GM19455 (cell line): ENCODE data around the gene UCP3.

ENCODE experiments used
- ATAC-seq: cut with Tn5 transposase; IDR thresholded peaks from one replicate; pipeline ENCODE4 v1.9.1; 2021; ENCODE audit not compliant: unreplicated experiment

The UCP3 gene

DNA sequence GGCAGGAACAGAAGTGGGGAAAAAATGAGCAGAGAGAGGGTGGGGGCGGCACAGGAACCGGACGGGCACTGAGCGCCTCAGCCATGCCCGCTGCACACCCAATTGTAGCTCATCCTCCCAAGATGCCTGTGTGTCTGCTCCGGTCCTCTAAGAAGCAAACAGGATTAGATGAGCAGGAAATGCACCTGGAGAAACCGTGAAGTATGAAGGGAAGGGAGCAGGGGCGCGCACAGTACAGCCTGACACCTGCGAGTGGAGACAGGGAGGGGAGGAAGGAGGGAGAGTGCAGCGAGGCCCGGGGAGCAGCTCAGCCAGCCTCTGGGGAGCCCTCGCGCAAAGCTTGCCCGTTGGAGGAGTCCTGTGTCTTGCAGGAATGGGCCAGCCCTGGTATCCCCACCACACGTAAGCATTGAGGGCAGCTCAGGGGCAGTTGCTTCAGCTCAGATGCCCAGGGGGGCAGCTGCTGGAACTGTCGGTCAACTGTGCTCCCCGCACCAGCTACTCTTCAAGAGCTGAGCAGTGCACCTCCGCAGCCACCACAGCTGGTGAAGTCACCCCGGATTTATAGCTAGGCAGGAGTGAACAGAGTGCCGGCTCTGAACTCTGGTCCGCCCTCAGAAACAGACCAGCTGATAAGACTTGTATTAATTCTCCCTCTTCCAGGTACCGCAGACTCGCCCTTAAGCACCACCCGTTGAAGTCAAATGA is 51.1 kb downstream of the UCP3 start:
- no peak for ATAC-seq

DNA sequence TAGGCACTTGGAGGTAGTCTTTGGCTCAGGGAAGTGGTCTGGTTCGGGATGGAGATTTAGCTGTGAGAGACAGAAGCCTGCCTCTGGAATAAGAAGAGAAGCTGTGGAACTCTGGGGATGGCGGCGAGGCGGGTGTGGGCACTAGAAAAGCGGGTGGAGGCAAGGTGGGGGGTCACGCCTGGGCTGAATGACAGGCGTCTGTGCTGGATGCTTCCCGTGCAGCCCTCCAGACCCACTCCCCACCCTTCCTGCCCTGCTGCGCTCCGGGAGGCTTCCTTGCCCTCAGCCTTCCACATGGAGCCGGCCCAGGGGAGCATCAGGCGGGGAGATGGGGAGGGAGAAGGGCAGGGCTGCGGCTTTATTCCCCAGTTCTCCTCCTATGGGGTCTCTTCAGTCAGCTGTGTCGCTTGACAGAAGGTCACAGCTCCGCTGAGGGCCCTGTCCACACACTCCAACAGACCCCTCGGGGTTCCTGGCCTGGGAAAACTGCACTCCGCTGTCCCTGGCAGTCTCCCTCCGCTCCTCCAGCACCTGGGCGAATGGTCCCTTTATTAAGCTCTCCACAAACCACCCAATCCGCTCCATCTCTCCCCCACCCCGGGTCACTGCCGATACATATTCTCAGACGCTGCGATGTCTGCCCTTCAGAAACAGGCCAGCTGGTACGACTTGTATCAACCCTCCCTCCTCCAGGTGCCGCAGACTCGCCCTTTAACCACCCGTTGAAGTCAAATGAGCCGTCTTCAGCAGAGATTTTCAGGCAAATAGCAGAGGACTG is 51.8 kb downstream of the UCP3 start:
- ATAC-seq: no peak

DNA sequence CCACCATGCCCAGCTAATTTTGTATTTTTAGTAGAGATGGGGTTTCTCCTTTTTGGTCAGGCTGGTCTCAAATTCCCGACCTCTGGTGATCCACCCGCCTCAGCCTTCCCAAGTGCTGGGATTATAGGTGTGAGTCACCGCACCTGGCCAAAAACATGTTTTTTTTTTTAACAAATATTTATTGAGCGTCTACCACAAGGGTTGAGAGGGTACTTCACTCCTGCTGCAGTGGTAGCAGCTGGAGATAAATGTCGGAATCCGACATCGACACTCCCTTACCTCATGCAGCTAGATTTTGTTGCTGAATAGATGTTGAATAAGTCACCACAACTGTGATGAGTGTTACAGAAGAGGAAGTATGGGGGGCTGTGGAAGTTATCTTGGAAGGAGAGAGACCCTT is 57.1 kb downstream of the UCP3 start:
- ATAC-seq: no peak

DNA sequence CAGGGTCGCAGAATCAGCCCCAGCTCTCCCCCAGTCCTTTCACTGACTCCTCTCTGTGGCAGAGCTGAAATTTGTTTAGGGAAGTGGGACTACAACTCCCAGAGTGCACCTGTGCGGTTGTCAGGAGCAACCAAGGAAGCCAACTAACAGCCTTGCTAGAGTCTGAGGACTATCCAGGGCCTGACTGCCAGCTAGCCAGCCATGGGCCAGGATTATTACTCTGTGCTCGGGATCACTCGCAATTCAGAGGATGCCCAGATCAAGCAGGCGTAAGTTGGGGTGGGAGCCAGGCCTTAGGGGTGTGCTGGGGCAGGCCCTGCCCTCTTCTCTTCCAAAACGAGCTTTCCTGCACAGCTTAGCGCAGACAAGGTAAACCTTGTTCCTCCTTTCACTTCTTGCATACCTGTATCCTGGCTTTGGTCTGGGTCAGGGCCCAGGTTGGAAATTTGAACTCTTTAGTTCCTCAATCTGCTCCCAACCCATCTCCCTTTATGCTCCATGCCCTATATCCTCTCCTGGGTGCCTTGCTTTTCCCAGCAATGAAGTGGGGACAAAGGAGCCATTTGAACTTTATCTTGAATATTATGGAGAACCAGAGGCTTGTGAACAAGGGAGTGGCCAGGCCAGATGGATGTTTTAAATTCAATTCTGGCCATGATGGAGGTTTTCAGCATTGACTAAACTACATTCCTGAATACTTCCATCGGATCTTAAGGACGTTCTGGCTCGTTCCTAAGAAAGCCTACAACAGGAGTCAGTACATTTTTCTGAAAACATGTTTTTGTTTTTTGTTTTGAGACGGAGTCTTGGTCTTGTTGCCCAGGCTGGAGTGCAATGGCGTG is 57.8 kb downstream of the UCP3 start, which contains the start of gene DNAJB13:
TSS of gene DNAJB13 (plus strand) at position 158 of the 842 bp plus-strand sequence. CDS start at position 202, 44 bp downstream.
- no peak for ATAC-seq
